Mesendoderm (in vitro differentiated cells): ENCODE measurements around the gene GPATCH4.
"Not testable (repeated sequence)": the region's sequence is repeated elsewhere in the genome, so short reads cannot be mapped to it uniquely, and the experiment has no call there.

Experiments used
- DNase-seq: peaks from one replicate; pipeline ENCODE4 v3.0.0; 2013
- H2AK5ac ChIP-seq: 2 replicates; pipeline ENCODE4 v1.6.1; 2013; ENCODE audit warnings: low read length, inconsistent platforms
- H2BK120ac ChIP-seq: 2 replicates; pipeline ENCODE4 v1.6.1; 2013; ENCODE audit warnings: low read depth, mild to moderate bottlenecking, low read length, moderate library complexity, mixed read lengths
- H2BK15ac ChIP-seq: replicated peaks from 2 replicates; pipeline ENCODE4 v1.6.1; 2013; ENCODE audit warnings: low read depth, mild to moderate bottlenecking, moderate library complexity
- H2BK5ac ChIP-seq: 2 replicates; pipeline ENCODE4 v1.6.1; 2013; ENCODE audit warnings: low read length, inconsistent platforms
- H3K18ac ChIP-seq: 2 replicates; pipeline ENCODE4 v1.6.1; 2013; ENCODE audit warnings: mild to moderate bottlenecking, low read length, mixed read lengths
- H3K23ac ChIP-seq: one replicate; pipeline ENCODE4 v1.6.1; 2013; ENCODE audit warnings: low read length
- H3K27ac ChIP-seq: 2 replicates; pipeline ENCODE4 v1.5.1; 2013; ENCODE audit warnings: low read depth, mild to moderate bottlenecking, inconsistent platforms, low read length, moderate library complexity
- H3K27me3 ChIP-seq: 2 replicates; pipeline ENCODE4 v1.6.1; 2013; ENCODE audit warnings: low read length, control low read depth, mild to moderate bottlenecking, inconsistent platforms; ENCODE audit not compliant: insufficient read depth, poor library complexity
- H3K36me3 ChIP-seq: 2 replicates; pipeline ENCODE4 v1.6.1; 2013; ENCODE audit warnings: low read length, inconsistent platforms; ENCODE audit not compliant: control insufficient read depth, insufficient read depth
- H3K4ac ChIP-seq: one replicate; pipeline ENCODE4 v1.6.1; 2013; ENCODE audit warnings: low read depth, mild to moderate bottlenecking, low read length, moderate library complexity
- H3K4me1 ChIP-seq: 2 replicates; pipeline ENCODE4 v1.6.1; 2013; ENCODE audit warnings: low read depth, low read length, inconsistent platforms; ENCODE audit not compliant: control insufficient read depth
- H3K4me2 ChIP-seq: 2 replicates; pipeline ENCODE4 v1.6.1; 2013; ENCODE audit warnings: low read length
- H3K4me3 ChIP-seq: 2 replicates; pipeline ENCODE4 v1.5.1; 2013; ENCODE audit warnings: mild to moderate bottlenecking, low read length
- H3K56ac ChIP-seq: one replicate; pipeline ENCODE4 v1.6.1; 2013; ENCODE audit warnings: low read length
- H3K79me1 ChIP-seq: 2 replicates; pipeline ENCODE4 v1.6.1; 2013; ENCODE audit warnings: low read length, inconsistent platforms
- H3K79me2 ChIP-seq: 2 replicates; pipeline ENCODE4 v1.6.1; 2013; ENCODE audit warnings: mild to moderate bottlenecking, low read length; ENCODE audit not compliant: control insufficient read depth, insufficient read depth
- H3K9ac ChIP-seq: 2 replicates; pipeline ENCODE4 v1.6.1; 2013; ENCODE audit warnings: low read length, inconsistent platforms
- H4K5ac ChIP-seq: one replicate; pipeline ENCODE4 v1.6.1; 2013; ENCODE audit warnings: low read length
- H4K8ac ChIP-seq: one replicate; pipeline ENCODE4 v1.6.1; 2013; ENCODE audit warnings: low read depth, mild to moderate bottlenecking, control low read depth, low read length, moderate library complexity
- WGBS: extraction: QIAGEN DNeasy Blood & Tissue Kit; methylation state at CpG from one replicate; pipeline ENCODE4 v1.1.7; 2013; ENCODE audit warnings: low lambda C conversion rate, missing lambda C conversion rate; ENCODE audit not compliant: insufficient coverage; ENCODE audit errors: extremely low coverage; 5-methylcytosine and 5-hydroxymethylcytosine counted together

Gene GPATCH4

GRCh38 chr1:156632355-156632754 is 31.1 kb upstream of the GPATCH4 start:
- Histone ChIP-seq H3K56ac (no peak overlapping the region), H3K27me3 (no peaks in the 10 kb centered on the region), H3K4me3 (no peak overlapping the region), H3K9ac (no peak overlapping the region), H3K79me1 (no peaks in the 10 kb centered on the region), H4K8ac (no peak overlapping the region), H3K36me3 (no peaks in the 10 kb centered on the region), H3K23ac (no peak overlapping the region), H3K18ac (no peak overlapping the region), H2BK5ac (no peak overlapping the region), H3K4me2 (no peak overlapping the region), H3K4me1 (no peaks in the 10 kb centered on the region), H2BK120ac (no peak overlapping the region), H2AK5ac (no peak overlapping the region), H3K79me2 (no peaks in the 10 kb centered on the region), H2BK15ac (no peak overlapping the region), H3K27ac (no peak overlapping the region), H4K5ac (no peak overlapping the region), H3K4ac (no peak overlapping the region)
- no CpG with 5 or more reads among the region's 3 CpGs for WGBS
- no peak for DNase-seq

GRCh38 chr1:156631152-156631551 is 29.9 kb upstream of the GPATCH4 start:
- H3K27me3 ChIP-seq, DNase-seq, H3K9ac ChIP-seq, H3K79me1 ChIP-seq, H3K27ac ChIP-seq, H3K4me3 ChIP-seq, H3K4me2 ChIP-seq, H4K8ac ChIP-seq, H2BK5ac ChIP-seq, H3K23ac ChIP-seq, H3K56ac ChIP-seq, H2BK15ac ChIP-seq, H3K36me3 ChIP-seq, H3K79me2 ChIP-seq, H3K4me1 ChIP-seq, H2AK5ac ChIP-seq, H4K5ac ChIP-seq, H2BK120ac ChIP-seq, H3K4ac ChIP-seq, H3K18ac ChIP-seq: not testable (repeated sequence)
- WGBS, result no CpG with 5 or more reads among the region's 9 CpGs

DNA sequence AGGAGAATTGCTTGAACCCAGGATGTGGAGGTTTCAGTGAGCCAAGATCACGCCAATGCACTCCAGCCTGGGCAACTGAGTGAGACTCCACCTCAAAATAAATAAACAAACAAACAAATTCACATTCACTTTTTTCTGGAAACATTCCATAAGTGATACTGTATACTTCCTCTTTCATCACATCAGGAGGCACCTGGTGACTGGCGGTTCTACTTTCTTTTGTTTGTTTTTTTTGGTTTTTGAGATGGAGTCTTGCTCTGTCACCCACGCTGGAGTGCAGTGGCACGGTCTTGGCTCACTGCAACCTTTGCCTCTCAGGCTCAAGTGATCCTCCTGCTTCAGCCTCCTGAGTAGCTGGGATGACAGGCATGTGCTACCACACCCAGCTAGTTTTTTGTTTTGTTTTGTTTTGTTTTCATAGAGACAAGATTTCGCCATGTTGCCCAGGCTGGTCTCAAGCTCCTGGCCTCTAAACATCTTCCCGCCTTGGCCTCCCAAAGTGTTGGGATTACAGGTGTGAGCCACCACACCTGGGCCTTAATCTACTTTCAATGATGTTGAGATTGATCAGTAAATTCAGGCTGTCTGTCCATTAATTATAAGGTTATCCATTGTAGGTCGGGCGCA is 28.7 kb upstream of the GPATCH4 start:
- DNase-seq, result no peak
- Histone ChIP-seq H4K5ac (no peak overlapping the region), H3K27me3 (peaks cover 6% of the 10 kb centered on the region), H3K36me3 (no peaks in the 10 kb centered on the region), H3K23ac (no peak overlapping the region), H2AK5ac (no peak overlapping the region), H3K56ac (no peak overlapping the region), H3K18ac (no peak overlapping the region), H3K79me1 (no peaks in the 10 kb centered on the region), H3K4me3 (no peak overlapping the region), H2BK5ac (no peak overlapping the region), H3K79me2 (no peaks in the 10 kb centered on the region), H3K27ac (no peak overlapping the region), H2BK15ac (no peak overlapping the region), H2BK120ac (no peak overlapping the region), H3K4me2 (no peak overlapping the region), H4K8ac (no peak overlapping the region), H3K4me1 (no peaks in the 10 kb centered on the region), H3K9ac (no peak overlapping the region), H3K4ac (no peak overlapping the region)
- no CpG with 5 or more reads among the region's 8 CpGs for WGBS

DNA sequence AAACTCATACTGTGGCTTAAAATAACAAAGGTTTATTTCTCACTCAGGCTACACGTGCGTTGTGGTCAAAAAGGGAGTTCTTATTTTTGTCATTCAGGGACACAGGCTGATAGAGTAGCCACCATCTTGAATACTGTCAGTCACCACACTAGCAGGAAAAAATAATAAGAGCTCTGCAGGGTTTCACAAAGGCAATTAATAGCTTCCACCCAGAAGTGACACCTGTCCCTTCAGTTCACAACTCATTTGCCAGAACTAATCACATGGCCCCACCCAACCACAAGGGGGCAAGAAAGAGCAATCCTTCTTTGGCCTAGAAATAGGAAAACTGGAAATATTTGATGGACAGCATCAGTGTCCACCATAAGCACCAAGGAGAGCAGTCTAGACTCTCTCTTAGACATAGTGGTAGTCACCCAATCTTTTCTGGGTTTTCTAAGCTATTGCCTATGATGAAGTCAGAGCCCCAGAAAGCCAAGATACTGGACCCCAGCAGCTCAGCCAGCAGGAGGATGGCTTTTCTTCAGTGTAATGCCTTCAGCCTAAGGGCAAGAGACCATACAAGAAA is 26.1 kb upstream of the GPATCH4 start:
- Histone ChIP-seq H3K27ac (no peak overlapping the region), H2BK15ac (no peak overlapping the region), H3K9ac (no peak overlapping the region), H3K4me1 (no peaks in the 10 kb centered on the region), H3K4ac (no peak overlapping the region), H4K5ac (no peak overlapping the region), H2BK5ac (no peak overlapping the region), H3K23ac (no peak overlapping the region), H3K79me2 (no peaks in the 10 kb centered on the region), H3K36me3 (no peaks in the 10 kb centered on the region), H2AK5ac (no peak overlapping the region), H3K79me1 (no peaks in the 10 kb centered on the region), H3K4me3 (no peak overlapping the region), H3K27me3 (peaks cover 19% of the 10 kb centered on the region), H2BK120ac (no peak overlapping the region), H4K8ac (no peak overlapping the region), H3K4me2 (no peak overlapping the region), H3K56ac (no peak overlapping the region), H3K18ac (no peak overlapping the region)
- DNase-seq, result peak; percentile 61
- WGBS, result no CpG with 5 or more reads among the region's 2 CpGs

DNA sequence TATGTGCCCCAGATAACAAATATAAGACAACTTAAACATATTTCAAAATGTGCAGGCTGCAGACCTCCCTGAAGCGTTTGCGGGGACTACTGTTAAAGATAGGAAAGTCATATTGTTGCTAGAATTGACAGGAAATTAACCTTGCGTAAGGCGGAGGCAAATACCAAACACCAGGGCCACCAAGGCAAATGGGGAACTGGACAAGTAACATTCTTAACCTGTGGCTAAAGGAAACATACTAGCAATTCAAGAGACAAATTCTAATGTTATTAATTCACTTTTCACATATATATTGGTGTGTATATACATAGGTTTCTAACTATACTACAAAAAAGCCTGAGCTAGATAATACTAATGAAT is 24.8 kb upstream of the GPATCH4 start:
- Histone ChIP-seq H3K36me3 (no peaks in the 10 kb centered on the region), H3K27ac (no peak overlapping the region), H4K5ac (no peak overlapping the region), H3K9ac (no peak overlapping the region), H2AK5ac (no peak overlapping the region), H3K56ac (no peak overlapping the region), H3K27me3 (peaks cover 19% of the 10 kb centered on the region), H4K8ac (no peak overlapping the region), H2BK5ac (no peak overlapping the region), H3K79me1 (no peaks in the 10 kb centered on the region), H3K4me2 (no peak overlapping the region), H3K4ac (no peak overlapping the region), H3K18ac (no peak overlapping the region), H3K4me1 (no peaks in the 10 kb centered on the region), H2BK120ac (no peak overlapping the region), H3K79me2 (no peaks in the 10 kb centered on the region), H2BK15ac (no peak overlapping the region), H3K4me3 (no peak overlapping the region), H3K23ac (no peak overlapping the region)
- no peak for DNase-seq
- WGBS, result no CpG with 5 or more reads among the region's 4 CpGs
